Right lobe of liver (tissue), 4 donors: ENCODE data around the gene FBP1.

Source experiments
- CTCF ChIP-seq, 4 donors: fragments of 200-600 bp in 3 of 4; fragments of 450-650 bp in 1 of 4; IDR thresholded peaks; one replicate each; pipeline versions ENCODE4 v1.5.1 to v1.8.0; 2016 to 2022; ENCODE audit warnings: antibody characterized with exemption in 4 of 4, mild to moderate bottlenecking in 2 of 4
- POLR2A ChIP-seq: fragments of 450-650 bp; IDR thresholded peaks from one replicate; pipeline ENCODE4 v1.6.1; 2017; ENCODE audit warnings: antibody characterized with exemption, mild to moderate bottlenecking
- donor health status: DM: no; HTN: no; CAD: no.
- donor health status: DM: no; HTN: no; CAD: no.
- donor health status: DM: no; HTN: yes; CAD: no.

GRCh38 chr9:94644543-94644942 lies 5.2 kb upstream of the FBP1 start:
- TF ChIP-seq CTCF (IDR thresholded peaks at IDR 0.05) = no peak
- no peak for TF ChIP-seq POLR2A
